Activated CD4-positive, alpha-beta T cell treated with anti-CD3 and anti-CD28 coated beads, Interleukin-2, amount 10 ng/mL, durations not matched to agents 24 days and 14 days (primary cell): ENCODE results near the gene VAV2. TPM values are rescaled to one million over a fixed set of nuclear protein-coding genes. Genes with fewer than 3 reads are reported as not detected.
"Not testable (repeated sequence)": the region's sequence is repeated elsewhere in the genome, so short reads cannot be mapped to it uniquely, and the experiment has no call there.

ENCODE experiments used
- DNase-seq: peaks from one replicate; pipeline ENCODE4 v3.0.0; 2022
- H3K27ac Mint-ChIP-seq: one replicate; pipeline ENCODE4 v1.8.0; 2022; ENCODE audit warnings: mild to moderate bottlenecking, mixed read lengths
- H3K27me3 Mint-ChIP-seq: one replicate; pipeline ENCODE4 v1.8.0; 2022; ENCODE audit warnings: mixed read lengths
- H3K36me3 Mint-ChIP-seq: one replicate; pipeline ENCODE4 v1.8.0; 2022; ENCODE audit warnings: low read depth, mild to moderate bottlenecking, mixed read lengths
- H3K4me1 Mint-ChIP-seq: one replicate; pipeline ENCODE4 v1.8.0; 2021; ENCODE audit warnings: mixed read lengths
- H3K4me3 Mint-ChIP-seq: one replicate; pipeline ENCODE4 v1.8.0; 2022; ENCODE audit warnings: mild to moderate bottlenecking, moderate library complexity, mixed read lengths
- H3K9me3 Mint-ChIP-seq: one replicate; pipeline ENCODE4 v1.8.0; 2021; ENCODE audit warnings: mixed read lengths
- intact Hi-C: fragments of 100-400 bp; cut with micrococcal nuclease; formaldehyde crosslinking; loops from one replicate; pipeline ENCODE4 v1.15.1; 2023
- total RNA-seq: library from RNA; stranded (reverse); gene quantifications from 2 replicates; pipeline ENCODE4 v1.2.3, GENCODE V29; 2022

The VAV2 gene
- total RNA-seq, 1 donor from 2014 or later: 9.0 TPM

GRCh38 chr9:133754688-133755227 is 237.4 kb downstream of the VAV2 start:
- H3K36me3 Mint-ChIP-seq: no peaks in the 10 kb centered on the region

GRCh38 chr9:133754187-133754586 is 237.9 kb downstream of the VAV2 start:
- Mint-ChIP-seq H3K4me3 (no peak overlapping the region), H3K27ac (no peak overlapping the region), H3K9me3 (no peaks in the 10 kb centered on the region), H3K27me3 (peaks cover 15% of the 10 kb centered on the region), H3K4me1 (no peaks in the 10 kb centered on the region), H3K36me3 (no peaks in the 10 kb centered on the region)
- DNase-seq: no peak
- intact Hi-C loops: no loop called here

More at GRCh38 chr9:133754688-133755227, 237.4 kb downstream of the VAV2 start:
- intact Hi-C loops: no loop called here
- DNase-seq: no peak
- Mint-ChIP-seq H3K4me1 (no peaks in the 10 kb centered on the region), H3K9me3 (no peaks in the 10 kb centered on the region), H3K4me3 (no peak overlapping the region), H3K27me3 (peaks cover 13% of the 10 kb centered on the region), H3K27ac (no peak overlapping the region)

- Mint-ChIP-seq H3K4me1 (no peaks in the 10 kb centered on the region), H3K4me3 (no peak overlapping the region), H3K27me3 (peaks cover 21% of the 10 kb centered on the region), H3K27ac (no peak overlapping the region), H3K9me3 (no peaks in the 10 kb centered on the region), H3K36me3 (no peaks in the 10 kb centered on the region)
- no peak for DNase-seq
- intact Hi-C loops: no loop called here
Measured at GRCh38 chr9:133752739-133753446, 239.2 kb downstream of the VAV2 start.

- Mint-ChIP-seq H3K4me1 (no peaks in the 10 kb centered on the region), H3K27ac (no peak overlapping the region), H3K27me3 (peaks cover 32% of the 10 kb centered on the region), H3K9me3 (no peaks in the 10 kb centered on the region), H3K36me3 (no peaks in the 10 kb centered on the region), H3K4me3 (no peak overlapping the region)
- DNase-seq: no peak
- intact Hi-C loops: no loop called here
Measured at GRCh38 chr9:133750982-133751649, 241.0 kb downstream of the VAV2 start.

GRCh38 chr9:133747309-133747708 is 244.8 kb downstream of the VAV2 start:
- no peak overlapping the region for H3K4me3 Mint-ChIP-seq
- H3K36me3 Mint-ChIP-seq: no peaks in the 10 kb centered on the region
- H3K27ac Mint-ChIP-seq: no peak overlapping the region
- intact Hi-C loops: no loop called here
- no peaks in the 10 kb centered on the region for H3K9me3 Mint-ChIP-seq
- DNase-seq: no peak
- H3K4me1 Mint-ChIP-seq: no peaks in the 10 kb centered on the region
- H3K27me3 Mint-ChIP-seq: peaks cover 31% of the 10 kb centered on the region

- not testable (repeated sequence) for H3K36me3 Mint-ChIP-seq
Measured at GRCh38 chr9:133744528-133744927, 247.6 kb downstream of the VAV2 start.

GRCh38 chr9:133742849-133743444 is 249.2 kb downstream of the VAV2 start:
- intact Hi-C loops: no loop called here
- H3K4me1 Mint-ChIP-seq: no peaks in the 10 kb centered on the region
- no peak overlapping the region for H3K4me3 Mint-ChIP-seq
- peaks cover 17% of the 10 kb centered on the region for H3K27me3 Mint-ChIP-seq
- peak; percentile 92 for DNase-seq
- H3K36me3 Mint-ChIP-seq: no peaks in the 10 kb centered on the region
- H3K27ac Mint-ChIP-seq: no peak overlapping the region
- H3K9me3 Mint-ChIP-seq: no peaks in the 10 kb centered on the region

More at GRCh38 chr9:133744528-133744927, 247.6 kb downstream of the VAV2 start:
- H3K9me3 Mint-ChIP-seq, H3K27ac Mint-ChIP-seq, DNase-seq, H3K4me1 Mint-ChIP-seq, intact Hi-C loops, H3K4me3 Mint-ChIP-seq: not testable (repeated sequence)
- peaks cover 23% of the 10 kb centered on the region for H3K27me3 Mint-ChIP-seq

- no peaks in the 10 kb centered on the region for H3K4me1 Mint-ChIP-seq
- H3K27ac Mint-ChIP-seq: no peak overlapping the region
- peaks cover 13% of the 10 kb centered on the region for H3K27me3 Mint-ChIP-seq
- H3K36me3 Mint-ChIP-seq: no peaks in the 10 kb centered on the region
- intact Hi-C loops: no loop called here
- H3K4me3 Mint-ChIP-seq: no peak overlapping the region
- no peaks in the 10 kb centered on the region for H3K9me3 Mint-ChIP-seq
- no peak for DNase-seq
Measured at GRCh38 chr9:133742251-133742650, 249.9 kb downstream of the VAV2 start.

GRCh38 chr9:133741716-133742115 is 250.4 kb downstream of the VAV2 start:
- intact Hi-C loops: no loop called here
- Mint-ChIP-seq H3K4me1 (no peaks in the 10 kb centered on the region), H3K27ac (no peak overlapping the region), H3K36me3 (no peaks in the 10 kb centered on the region), H3K9me3 (no peaks in the 10 kb centered on the region), H3K27me3 (peaks cover 10% of the 10 kb centered on the region), H3K4me3 (no peak overlapping the region)
- no peak for DNase-seq

GRCh38 chr9:133740911-133741310 is 251.2 kb downstream of the VAV2 start:
- no peak overlapping the region for H3K4me3 Mint-ChIP-seq
- H3K9me3 Mint-ChIP-seq: no peaks in the 10 kb centered on the region
- no peaks in the 10 kb centered on the region for H3K36me3 Mint-ChIP-seq
- intact Hi-C loops: no loop called here
- no peaks in the 10 kb centered on the region for H3K4me1 Mint-ChIP-seq
- H3K27ac Mint-ChIP-seq: no peak overlapping the region
- peaks cover 6% of the 10 kb centered on the region for H3K27me3 Mint-ChIP-seq
- no peak for DNase-seq

- Mint-ChIP-seq H3K27ac (no peak overlapping the region), H3K9me3 (no peaks in the 10 kb centered on the region), H3K4me3 (no peak overlapping the region), H3K36me3 (no peaks in the 10 kb centered on the region), H3K27me3 (peaks cover 6% of the 10 kb centered on the region), H3K4me1 (no peaks in the 10 kb centered on the region)
- intact Hi-C loops: loop anchor here (10.0 kb wide), 1 partner anchor 555 kb away; no protein-coding TSS in a partner anchor
- no peak for DNase-seq
Measured at GRCh38 chr9:133739408-133740280, 252.5 kb downstream of the VAV2 start.

GRCh38 chr9:133738640-133739225 is 253.4 kb downstream of the VAV2 start:
- H3K4me1 Mint-ChIP-seq: no peaks in the 10 kb centered on the region
- DNase-seq: no peak
- no peaks in the 10 kb centered on the region for H3K36me3 Mint-ChIP-seq
- intact Hi-C loops: loop anchor here (10.0 kb wide), 1 partner anchor 554 kb away; no protein-coding TSS in a partner anchor
- H3K9me3 Mint-ChIP-seq: no peaks in the 10 kb centered on the region
- no peak overlapping the region for H3K4me3 Mint-ChIP-seq
- no peaks in the 10 kb centered on the region for H3K27me3 Mint-ChIP-seq
- H3K27ac Mint-ChIP-seq: no peak overlapping the region
